Activated CD8-positive, alpha-beta memory T cell treated with anti-CD3 and anti-CD28 coated beads for 24 hours (primary cell): ENCODE measurements around the gene FLVCR1.
"Not testable (repeated sequence)": the region's sequence is repeated elsewhere in the genome, so short reads cannot be mapped to it uniquely, and the experiment has no call there.

ENCODE experiments used
- DNase-seq: peaks from one replicate; pipeline ENCODE4 v3.0.0-alpha.2; 2020

Gene FLVCR1

DNA sequence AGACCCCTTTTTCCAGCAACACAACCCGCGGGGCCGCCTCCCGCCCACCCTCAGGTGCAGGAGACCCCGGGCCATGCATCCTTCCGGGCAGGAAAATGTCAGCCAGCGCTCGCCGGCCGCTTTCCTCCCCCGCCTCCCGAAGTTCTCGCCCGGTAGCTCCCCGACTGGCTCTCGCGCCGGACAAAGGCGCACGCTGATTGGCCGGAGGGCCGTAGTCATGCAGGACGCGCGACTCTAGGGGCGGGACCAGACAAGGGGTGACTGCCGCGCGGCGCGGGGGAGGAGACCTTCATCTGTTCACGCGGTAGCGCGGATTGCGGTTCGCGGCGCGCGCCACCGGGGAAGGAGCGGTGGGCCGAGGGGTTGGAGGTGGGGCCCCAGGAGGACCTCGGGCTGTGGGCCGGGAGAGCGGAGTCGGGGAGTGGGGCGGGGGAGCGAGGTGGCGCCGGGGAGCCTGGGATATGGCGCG, at the start of gene FLVCR1:
TSS of gene FLVCR1 (plus strand) at position 284 of the 469 bp plus-strand sequence. CDS start at position 462, 178 bp downstream.
- peak; percentile 97 for DNase-seq

DNA sequence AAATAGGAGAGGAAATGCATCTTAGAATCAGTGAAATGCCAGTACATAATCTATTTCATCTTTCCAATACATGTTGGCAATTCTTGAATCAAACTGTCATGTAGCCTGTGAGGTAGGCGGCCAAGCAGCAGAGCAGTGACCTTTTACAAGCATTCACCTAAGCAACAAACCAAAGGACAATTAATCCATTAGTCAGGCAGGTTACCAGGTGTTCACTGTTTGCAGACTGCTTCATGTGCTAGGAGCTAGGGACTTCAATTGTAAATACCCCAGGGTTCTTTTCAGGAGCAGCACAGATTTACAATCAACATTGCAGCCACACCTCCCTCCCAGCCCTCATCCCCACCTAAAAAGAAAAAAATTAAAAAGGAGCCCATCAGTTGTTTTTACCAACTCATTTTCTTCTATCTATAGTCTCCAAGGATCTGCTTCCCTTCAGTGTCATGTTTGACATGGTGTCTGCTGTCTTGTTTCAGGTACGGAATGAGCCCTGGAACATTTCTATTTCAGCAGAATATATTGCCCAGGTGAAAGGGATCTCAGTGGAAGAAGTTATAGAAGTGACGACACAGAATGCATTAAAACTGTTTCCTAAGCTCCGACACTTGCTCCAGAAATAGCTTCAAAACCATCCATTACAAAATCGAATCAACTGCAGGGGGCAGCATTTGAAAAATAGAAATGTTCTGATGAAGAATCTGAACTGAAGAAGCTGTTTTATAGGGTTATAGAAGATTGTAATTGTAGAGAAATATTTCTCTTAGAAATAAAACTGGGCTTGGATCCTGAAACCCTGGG, 43.3 kb upstream of the FLVCR1 start:
- no peak for DNase-seq

DNA sequence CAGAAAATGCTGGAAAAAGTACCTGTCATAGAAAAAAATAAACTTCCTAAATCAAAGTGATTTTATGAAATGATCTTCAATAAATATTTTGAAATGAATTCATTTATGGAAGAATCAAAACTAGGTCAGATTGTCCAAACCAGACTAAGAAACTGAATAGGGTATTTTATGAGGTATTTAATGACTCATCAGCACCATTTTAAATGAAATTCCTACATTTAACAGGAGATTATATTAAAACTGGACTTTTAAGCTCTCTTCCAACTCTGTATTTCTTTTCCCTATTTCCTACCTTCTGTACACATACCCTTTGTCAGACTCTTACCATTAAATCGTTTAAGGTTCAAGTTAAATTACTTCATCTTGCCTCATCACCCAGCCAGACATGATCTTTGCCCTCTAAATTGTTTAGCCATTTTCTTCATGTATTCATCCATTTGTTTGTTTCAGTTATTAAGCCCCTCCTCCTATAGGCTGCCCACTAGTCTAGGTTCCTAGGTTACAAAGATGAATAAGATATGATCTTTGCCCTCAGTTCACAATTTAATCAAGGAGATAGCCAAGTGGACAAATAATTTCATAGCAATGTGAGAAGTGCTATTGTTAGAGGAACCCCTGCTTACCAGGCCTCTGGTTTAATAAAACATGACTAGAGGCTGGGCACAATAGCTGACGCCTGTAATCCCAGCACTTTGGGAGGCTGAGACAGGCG, 41.4 kb upstream of the FLVCR1 start:
- DNase-seq: no peak

DNA sequence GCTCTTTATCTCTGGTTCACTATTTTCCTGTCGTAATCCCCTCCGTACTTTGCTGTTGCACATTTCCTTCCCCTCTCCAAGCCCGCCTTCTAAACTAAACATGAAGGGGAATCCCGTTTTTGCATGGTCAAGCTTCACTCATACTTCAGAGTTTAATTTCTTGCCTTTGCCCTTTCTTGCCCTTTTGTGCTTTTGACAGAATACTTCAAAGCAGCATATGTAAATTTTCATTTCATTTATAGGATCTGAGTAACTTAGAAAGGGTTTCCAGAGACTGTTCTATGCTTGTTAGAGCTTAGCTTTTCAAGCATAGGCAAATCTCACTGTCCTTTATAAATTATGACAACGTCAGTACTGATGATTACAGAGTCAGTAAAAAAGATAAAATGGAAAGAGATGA, 38.3 kb upstream of the FLVCR1 start:
- DNase-seq: no peak

DNA sequence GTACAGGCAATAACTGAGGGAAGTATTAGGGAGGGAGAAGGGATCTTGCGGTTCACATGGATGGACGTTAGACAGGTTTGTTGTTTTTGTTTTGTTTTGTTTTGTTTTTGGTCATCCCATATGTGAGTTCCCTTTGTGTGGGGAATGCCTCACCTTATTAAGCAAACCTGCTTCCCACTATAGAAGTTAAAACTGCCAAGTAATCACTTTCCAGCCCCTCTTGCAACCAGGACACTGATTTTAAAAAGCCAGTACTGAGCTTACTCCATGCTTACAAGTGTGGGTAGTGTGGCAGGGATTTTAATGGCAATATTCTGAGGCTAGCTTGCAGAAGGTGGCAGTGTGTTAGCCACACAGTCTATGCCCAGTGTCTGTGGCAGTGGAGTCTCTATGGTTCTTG, 37.1 kb upstream of the FLVCR1 start:
- no peak for DNase-seq

DNA sequence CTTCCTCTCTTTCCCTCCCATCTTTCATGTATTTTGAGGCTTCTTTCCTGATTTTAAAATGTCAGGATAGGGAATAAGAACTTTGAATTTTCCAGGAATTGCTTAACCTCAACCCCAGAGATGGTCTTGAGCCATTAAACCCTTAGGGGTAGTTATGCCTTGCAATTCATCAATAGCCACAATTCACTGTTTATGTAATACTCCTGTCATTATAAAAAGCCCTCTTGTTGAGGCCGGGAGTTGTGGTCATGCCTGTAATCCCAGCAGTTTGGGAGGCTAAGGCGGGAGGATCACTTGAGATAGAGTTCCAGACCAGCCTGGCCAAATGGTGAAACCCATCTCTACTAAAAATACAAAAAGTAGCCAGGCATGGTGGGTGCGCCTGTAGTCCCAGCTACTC, 35.1 kb upstream of the FLVCR1 start:
- DNase-seq: no peak

DNA sequence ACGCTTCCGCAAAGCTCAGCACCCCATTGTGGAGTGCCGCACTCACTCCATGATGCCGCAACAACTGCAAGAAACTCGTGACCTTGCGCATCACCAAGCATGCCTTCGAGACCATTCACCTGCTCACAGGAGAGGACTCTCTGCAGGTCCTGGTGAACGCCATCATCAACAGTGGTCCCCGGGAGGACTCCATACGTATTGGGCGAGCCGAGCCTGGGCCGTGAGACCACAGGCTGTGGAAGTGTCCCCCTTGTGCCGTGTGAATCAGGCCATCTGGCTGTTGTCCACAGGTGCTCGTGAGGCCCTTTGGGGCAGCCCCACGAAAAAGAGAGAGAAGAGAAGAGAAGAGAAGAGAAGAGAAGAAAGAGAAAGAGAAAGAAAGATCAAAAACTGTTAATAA, 33.9 kb upstream of the FLVCR1 start:
- no peak for DNase-seq

DNA sequence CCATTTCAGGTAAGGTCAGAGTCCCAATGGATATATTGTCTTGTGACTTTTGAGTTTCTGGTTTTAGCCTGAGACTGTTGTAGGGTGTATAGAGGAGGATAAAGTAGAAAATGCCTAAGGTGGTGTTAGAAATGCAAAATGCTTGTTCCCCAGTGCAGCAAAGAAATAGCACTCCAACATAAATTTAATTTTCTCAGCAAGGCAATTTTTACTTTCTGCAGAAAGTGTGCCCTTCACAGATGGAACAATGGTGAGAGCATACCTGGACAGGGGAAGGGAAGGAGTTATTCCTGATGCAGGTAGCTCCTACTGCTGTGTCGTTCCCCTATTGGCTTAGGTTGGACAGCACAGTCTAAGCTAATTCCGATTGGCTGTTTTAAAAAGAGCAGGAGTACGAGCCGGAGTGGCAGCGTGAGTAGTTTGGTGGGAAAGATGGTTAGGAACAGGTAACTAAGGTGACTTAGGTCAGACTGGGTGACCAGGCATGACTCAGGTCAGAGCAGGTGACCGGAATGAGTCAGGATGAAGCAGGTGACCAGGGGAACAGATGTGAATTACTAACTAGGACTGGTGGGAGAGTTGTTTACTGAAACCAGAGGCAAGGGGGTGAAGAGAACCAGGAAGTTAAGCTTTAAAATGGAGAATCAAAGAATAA, 32.1 kb upstream of the FLVCR1 start:
- no peak for DNase-seq

DNA sequence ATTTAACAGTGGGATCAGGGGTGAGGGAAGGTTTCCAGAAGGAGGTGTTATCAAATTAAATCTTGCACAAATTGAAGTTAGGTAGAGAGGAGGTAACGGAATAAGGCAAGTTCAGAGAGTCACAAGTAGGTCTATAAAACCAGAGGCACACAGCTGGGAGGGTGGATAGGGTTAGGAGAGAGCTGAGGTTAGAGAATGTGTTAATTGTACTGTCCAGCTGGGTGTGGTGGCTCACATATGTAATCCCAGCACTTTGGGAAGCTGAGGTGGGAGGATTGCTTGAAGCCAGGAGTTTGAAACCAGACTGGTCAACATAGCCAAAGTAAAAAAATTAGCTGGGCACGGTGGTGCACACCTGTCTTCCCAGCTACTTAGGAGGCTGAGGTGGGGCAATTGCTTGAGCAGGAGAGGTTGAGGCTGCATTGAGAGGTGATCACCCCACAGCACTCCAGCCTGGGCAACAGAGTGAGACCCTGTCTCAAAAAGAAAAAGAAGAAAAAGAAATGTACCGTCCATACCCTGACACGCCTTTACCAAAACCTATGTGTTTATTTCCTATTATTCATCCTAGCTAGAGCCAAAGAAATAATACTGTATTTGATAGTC, 30.8 kb upstream of the FLVCR1 start:
- DNase-seq: no peak

DNA sequence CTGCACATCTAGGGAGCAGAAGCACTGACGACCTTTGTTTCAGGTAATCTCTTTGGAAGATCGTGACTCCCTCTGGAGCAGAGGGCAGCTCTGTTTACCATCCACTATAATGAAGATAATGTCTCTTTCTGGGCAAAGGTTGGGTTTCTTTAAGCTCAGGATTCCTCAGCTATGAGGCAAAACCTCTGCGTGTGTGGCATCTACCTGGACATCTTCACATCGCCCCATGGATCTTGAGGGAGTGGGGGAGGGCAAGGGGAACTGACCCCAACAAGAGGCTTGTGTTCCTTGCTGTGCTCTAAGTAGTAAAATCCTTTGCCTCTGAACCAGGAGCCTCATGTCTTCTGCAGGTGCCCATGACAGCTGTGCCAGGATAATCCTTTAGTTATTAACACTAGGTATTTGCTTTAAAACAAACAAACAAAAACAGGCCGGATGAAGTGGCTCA, 30.2 kb upstream of the FLVCR1 start:
- DNase-seq: no peak

DNA sequence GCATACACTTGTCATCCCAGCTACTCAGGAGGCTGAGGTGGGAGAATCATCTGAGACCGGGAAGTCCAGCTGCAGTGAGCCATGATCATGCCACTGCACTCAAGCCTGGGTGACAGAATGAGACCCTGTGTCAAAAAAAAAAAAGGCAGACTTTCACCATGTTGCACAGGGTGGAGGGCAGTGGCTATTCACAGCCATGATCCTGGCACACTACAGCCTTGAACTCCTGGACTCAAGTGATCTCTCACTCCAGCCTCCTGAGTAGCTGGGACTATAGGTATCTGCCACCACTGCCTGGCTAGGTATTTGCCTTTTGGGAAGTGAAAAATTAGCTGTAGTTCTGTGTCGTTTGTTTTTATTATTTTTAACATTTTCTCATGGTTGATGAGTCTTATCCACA, 29.7 kb upstream of the FLVCR1 start:
- DNase-seq: no peak

DNA sequence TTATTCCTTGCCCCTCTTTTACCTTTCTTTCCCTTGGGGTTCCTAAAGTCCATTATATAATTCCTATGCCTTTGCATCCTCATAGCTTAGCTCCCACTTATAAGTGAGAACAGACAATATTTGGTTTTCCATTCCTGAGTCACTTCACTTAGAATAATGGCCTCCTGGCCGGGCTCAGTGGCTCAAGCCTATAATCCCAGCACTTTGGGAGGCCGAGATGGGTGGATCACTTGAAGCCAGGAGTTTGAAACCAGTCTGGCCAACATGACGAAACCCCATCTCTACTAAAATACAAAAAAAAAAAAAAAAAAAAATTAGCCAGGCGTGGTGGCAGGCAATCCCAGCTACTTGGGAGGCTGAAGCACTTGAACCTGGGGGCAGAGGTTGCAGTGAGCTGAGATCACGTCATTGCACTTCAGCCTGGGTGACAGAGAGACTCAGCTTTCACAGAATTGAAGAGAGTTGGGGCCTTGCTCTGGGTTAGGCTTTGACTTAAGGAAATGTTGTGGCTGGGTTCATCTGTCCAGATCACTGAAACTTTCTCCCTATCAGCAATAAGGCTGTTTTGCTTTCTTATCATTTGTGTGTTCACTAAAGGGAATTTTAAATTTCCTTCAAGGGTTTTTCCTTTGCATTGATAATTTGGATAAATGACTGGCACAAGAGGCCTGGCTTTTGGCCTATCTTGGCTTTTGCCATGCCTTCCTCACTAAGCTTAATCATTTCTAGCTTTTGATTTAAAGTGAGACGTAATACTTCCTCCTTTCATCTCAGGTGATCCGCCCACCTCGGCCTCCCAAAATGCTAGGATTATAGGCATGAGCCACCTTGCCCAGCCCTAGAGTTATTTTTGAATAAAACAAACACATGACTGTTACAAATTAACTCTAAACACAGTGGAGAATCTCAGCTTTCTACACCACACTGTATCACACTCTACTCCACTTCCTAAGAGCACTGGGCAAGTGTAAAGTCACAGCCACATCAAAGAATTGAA, 24.6 kb upstream of the FLVCR1 start:
- not testable (repeated sequence) for DNase-seq

DNA sequence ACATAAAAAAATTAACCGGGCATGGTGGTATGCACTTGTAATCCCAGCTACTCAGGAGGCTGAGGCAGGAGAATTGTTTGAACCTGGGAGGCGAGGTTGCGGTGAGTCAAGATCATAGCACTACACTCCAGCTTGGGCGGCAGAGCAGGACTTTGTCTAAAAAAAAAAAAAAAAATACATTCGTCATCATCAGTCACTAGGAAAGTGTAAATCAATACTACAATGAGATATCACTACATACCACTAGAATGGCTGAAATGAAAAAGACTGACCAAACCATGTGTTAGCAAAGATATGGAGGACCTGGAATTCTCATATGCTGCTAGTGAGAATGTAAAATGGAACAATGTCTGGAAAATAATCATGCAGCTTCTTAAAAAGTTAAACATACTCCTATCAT, 19.9 kb upstream of the FLVCR1 start:
- DNase-seq: no peak

DNA sequence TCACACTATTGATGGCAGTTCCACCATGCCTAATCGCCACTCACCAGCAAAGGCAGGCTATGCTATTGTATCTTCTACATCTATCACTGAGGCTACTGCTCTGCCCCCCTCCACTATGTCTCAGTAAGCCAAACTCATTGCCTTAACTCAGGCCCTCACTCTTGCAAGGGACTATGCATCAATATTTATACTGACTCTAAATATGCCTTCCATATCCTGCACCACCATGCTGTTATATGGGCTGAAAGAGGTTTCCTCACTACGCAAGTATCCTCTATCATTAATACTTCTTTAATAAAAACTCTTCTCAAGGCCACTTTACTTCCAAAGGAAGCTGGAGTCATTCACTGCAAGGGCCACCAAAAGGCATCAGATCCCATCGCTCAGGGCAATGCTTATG, 13.6 kb upstream of the FLVCR1 start:
- not testable (repeated sequence) for DNase-seq

DNA sequence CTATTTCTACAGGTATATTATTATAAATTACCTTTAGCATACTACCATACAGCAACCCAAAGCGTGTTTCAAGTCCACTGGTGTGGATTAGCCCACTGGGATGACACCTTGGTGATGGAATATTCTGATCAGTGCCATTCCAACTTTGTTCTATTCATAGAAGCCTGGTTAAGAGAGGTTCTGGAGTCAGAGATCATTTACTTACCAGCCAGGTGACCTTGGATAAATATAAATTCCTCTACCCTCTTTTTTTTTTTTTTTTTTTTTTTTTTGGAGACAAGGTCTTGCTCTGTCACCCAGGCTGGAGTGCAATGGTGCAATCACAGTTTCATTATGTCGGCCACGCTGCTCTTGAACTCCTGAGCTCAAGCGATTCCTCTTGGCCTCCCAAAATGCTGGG, 10.5 kb upstream of the FLVCR1 start, which contains the start of gene SPATA45:
TSS of gene SPATA45 (minus strand) at position 101 of the 400 bp plus-strand sequence. CDS start 11,500 bp downstream, outside the sequence.
- no peak for DNase-seq

DNA sequence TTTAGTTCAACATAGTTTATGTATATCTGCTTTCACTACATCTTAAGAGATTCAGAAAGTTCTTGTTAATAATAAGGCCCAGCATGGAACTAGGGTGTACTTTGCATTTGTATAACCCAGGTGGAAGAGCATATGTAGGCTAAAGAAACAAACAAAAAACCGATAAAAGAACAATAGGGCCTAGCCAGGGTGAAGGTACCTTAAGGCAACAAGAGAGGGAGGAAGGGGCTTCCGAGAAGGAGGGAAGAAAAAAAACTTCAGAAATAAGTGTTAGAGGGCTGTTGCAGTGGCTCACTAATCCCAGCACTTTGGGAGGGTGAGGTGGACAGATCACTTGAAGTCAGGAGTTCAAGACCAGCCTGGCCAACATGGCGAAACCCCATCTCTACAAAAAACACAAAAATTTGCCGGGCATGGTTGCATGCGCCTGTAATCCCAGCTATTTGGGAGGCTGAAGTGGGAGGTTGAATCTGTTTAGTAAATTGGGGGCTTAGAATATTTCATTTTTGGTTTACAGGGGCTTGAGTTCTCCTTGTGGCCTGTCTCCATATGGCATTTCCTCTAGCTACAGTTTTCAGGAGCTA, 5.9 kb upstream of the FLVCR1 start:
- no peak for DNase-seq

DNA sequence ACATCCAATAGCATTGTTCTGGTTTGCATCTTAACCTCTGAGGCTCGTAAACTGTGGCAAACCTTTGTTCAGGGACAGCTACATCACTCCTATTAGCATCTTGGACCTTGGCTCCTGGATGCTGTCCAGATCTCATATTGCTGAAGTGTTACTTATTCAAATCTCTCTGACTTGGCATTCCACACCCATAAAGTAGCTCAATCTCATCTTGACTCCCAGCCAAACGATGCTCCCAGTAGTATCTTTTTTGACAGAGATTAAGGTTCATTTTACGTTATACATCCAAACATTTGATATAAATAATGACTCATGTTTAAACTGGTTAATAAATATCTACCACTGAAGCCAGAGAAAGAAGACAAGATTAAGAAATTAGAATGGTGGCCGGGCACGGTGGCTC, 4.4 kb upstream of the FLVCR1 start:
- no peak for DNase-seq

DNA sequence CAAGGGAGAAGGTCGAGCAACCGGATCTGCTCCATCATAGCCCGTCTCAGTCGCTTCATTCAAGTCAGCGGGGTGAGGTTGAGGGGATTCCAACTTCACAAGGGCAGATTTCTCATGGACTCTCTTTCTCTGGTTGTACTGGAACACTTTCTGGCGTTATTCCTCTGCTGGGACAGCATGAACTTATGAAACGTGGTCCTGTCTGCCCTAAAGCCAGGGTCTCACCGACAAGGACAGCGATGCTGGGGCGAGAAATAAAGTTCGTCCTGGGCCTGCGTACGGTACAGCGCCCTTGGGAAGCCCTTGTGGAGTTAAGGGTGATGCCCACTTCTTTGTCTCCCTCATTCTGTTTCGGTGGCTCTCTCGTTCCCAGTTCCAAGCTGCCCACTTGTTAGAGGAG, 1.3 kb upstream of the FLVCR1 start:
- no peak for DNase-seq

DNA sequence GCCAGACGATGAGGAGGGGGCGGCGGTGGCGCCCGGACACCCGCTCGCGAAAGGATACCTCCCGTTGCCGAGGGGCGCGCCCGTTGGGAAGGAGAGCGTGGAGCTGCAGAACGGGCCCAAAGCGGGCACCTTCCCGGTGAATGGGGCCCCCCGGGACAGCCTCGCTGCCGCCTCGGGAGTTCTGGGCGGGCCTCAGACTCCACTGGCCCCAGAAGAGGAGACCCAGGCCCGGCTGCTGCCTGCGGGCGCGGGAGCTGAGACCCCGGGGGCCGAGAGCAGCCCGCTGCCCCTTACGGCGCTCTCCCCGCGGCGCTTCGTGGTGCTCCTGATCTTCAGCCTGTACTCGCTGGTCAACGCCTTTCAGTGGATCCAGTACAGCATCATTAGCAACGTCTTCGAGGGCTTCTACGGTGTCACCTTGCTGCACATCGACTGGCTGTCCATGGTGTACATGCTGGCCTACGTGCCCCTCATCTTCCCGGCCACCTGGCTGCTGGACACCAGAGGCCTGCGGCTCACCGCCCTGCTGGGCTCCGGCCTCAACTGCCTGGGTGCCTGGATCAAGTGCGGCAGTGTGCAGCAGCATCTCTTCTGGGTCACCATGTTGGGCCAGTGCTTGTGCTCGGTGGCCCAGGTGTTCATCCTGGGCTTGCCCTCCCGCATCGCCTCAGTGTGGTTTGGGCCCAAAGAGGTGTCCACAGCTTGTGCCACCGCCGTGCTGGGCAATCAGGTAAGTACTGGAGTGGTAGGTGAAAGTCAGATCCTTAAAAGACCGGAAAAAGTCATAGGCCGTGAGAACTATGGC, 588 bp downstream of the FLVCR1 start:
- DNase-seq: peak; percentile 78
